MM.1S (cell line): Measurements from ENCODE around the gene PRDM11.

ENCODE experiments used
- DNase-seq: peaks from one replicate; pipeline ENCODE4 v3.0.0-alpha.2; 2015
- H2AFZ ChIP-seq: fragments of 300-600 bp; sonication (generic); 2 replicates; pipeline ENCODE4 v1.6.0; 2016; ENCODE audit warnings: antibody characterized with exemption, low read length
- H3F3A ChIP-seq: fragments of 300-600 bp; sonication (generic); 2 replicates; pipeline ENCODE4 v1.6.1; 2016; ENCODE audit warnings: mild to moderate bottlenecking, antibody characterized with exemption, low read length, moderate library complexity, mixed read lengths; ENCODE audit not compliant: insufficient read depth
- H3K27ac ChIP-seq: fragments of 300-600 bp; sonication (generic); 2 replicates; pipeline ENCODE4 v1.5.1; 2016; ENCODE audit warnings: mild to moderate bottlenecking, low read length
- H3K27me3 ChIP-seq: fragments of 300-600 bp; sonication (generic); replicated peaks from 2 replicates; pipeline ENCODE4 v1.6.0; 2016; ENCODE audit warnings: low read length; ENCODE audit not compliant: insufficient read depth
- H3K36me3 ChIP-seq: fragments of 300-600 bp; sonication (generic); replicated peaks from 2 replicates; pipeline ENCODE4 v1.6.1; 2016; ENCODE audit warnings: mild to moderate bottlenecking, low read length, mixed read lengths; ENCODE audit not compliant: insufficient read depth
- H3K4me1 ChIP-seq: fragments of 300-600 bp; sonication (generic); 2 replicates; pipeline ENCODE4 v1.6.1; 2016; ENCODE audit warnings: low read length, mixed read lengths
- H3K4me2 ChIP-seq: fragments of 300-600 bp; sonication (generic); 2 replicates; pipeline ENCODE4 v1.6.0; 2016; ENCODE audit warnings: low read depth, low read length
- H3K4me3 ChIP-seq: fragments of 300-600 bp; sonication (generic); 2 replicates; pipeline ENCODE4 v1.5.1; 2016; ENCODE audit warnings: low read length, mixed read lengths
- H3K79me2 ChIP-seq: fragments of 300-600 bp; sonication (generic); 2 replicates; pipeline ENCODE4 v1.6.1; 2016; ENCODE audit warnings: mixed run types, low read length, mixed read lengths
- H3K9ac ChIP-seq: fragments of 300-600 bp; sonication (generic); 2 replicates; pipeline ENCODE4 v1.6.1; 2016; ENCODE audit warnings: low read length, mixed read lengths
- H3K9me2 ChIP-seq: fragments of 300-600 bp; sonication (generic); replicated peaks from 2 replicates; pipeline ENCODE4 v1.6.1; 2016; ENCODE audit warnings: mild to moderate bottlenecking, low read length, mixed read lengths; ENCODE audit not compliant: insufficient read depth
- H3K9me3 ChIP-seq: fragments of 300-600 bp; sonication (generic); replicated peaks from 2 replicates; pipeline ENCODE4 v1.6.1; 2016; ENCODE audit warnings: mild to moderate bottlenecking, low read length, mixed read lengths; ENCODE audit not compliant: insufficient read depth
- H4K20me1 ChIP-seq: fragments of 300-600 bp; sonication (generic); 2 replicates; pipeline ENCODE4 v1.6.1; 2016; ENCODE audit warnings: mild to moderate bottlenecking, low read length, moderate library complexity, mixed read lengths; ENCODE audit not compliant: insufficient read depth
- EZH2 ChIP-seq: fragments of 300-600 bp; sonication (generic); optimal IDR thresholded peaks from 2 replicates; pipeline ENCODE3; 2017; ENCODE audit warnings: low read depth, mild to moderate bottlenecking, antibody characterized with exemption, low read length, mixed read lengths
- EZH2phosphoT487 ChIP-seq: fragments of 300-600 bp; sonication (generic); IDR thresholded peaks from 2 replicates; pipeline ENCODE4 v1.6.1; 2018; ENCODE audit warnings: antibody characterized with exemption, low read length
- TF ChIP-seq, protein P1 (sequence below): fragments of 300-600 bp; sonication (generic); IDR thresholded peaks from 2 replicates; pipeline ENCODE4 v1.5.1; 2016; ENCODE audit warnings: antibody characterized with exemption, low read length, mixed read lengths

Gene PRDM11

DNA sequence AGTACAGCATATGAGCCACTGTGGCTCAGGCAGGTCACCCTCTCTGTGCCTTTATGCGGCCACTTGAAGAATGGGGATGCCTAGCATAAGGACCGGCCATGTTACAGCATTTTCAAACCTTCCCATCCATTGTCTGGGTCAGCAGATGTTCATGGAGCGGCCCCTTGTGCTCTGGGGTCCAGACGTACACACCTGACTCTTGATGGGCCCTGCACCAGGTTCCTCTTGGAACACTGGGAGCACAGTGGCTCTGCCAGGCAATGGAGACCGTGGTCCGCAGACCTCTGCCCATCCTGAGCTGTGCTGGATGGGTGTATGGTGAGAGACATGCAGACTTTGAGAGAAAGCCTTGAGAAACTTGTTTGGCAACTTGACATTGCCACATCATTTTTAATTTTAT is 9.8 kb downstream of the PRDM11 start:
- no peak overlapping the region for H3K27ac ChIP-seq
- H3K9me2 ChIP-seq, result no peaks in the 10 kb centered on the region
- H3K27me3 ChIP-seq, result no peaks in the 10 kb centered on the region
- no peak for DNase-seq
- H4K20me1 ChIP-seq, result no peaks in the 10 kb centered on the region
- no peak overlapping the region for H2AFZ ChIP-seq
- no peaks in the 10 kb centered on the region for H3K4me1 ChIP-seq
- H3K36me3 ChIP-seq, result no peaks in the 10 kb centered on the region
- TF ChIP-seq EZH2, result no peak
- TF ChIP-seq, protein P1, sequence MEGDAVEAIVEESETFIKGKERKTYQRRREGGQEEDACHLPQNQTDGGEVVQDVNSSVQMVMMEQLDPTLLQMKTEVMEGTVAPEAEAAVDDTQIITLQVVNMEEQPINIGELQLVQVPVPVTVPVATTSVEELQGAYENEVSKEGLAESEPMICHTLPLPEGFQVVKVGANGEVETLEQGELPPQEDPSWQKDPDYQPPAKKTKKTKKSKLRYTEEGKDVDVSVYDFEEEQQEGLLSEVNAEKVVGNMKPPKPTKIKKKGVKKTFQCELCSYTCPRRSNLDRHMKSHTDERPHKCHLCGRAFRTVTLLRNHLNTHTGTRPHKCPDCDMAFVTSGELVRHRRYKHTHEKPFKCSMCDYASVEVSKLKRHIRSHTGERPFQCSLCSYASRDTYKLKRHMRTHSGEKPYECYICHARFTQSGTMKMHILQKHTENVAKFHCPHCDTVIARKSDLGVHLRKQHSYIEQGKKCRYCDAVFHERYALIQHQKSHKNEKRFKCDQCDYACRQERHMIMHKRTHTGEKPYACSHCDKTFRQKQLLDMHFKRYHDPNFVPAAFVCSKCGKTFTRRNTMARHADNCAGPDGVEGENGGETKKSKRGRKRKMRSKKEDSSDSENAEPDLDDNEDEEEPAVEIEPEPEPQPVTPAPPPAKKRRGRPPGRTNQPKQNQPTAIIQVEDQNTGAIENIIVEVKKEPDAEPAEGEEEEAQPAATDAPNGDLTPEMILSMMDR, result no peak
- no peak for TF ChIP-seq EZH2phosphoT487
- no peaks in the 10 kb centered on the region for H3F3A ChIP-seq
- no peak overlapping the region for H3K4me3 ChIP-seq
- no peak overlapping the region for H3K9ac ChIP-seq
- no peak overlapping the region for H3K4me2 ChIP-seq
- no peaks in the 10 kb centered on the region for H3K79me2 ChIP-seq
- no peaks in the 10 kb centered on the region for H3K9me3 ChIP-seq

DNA sequence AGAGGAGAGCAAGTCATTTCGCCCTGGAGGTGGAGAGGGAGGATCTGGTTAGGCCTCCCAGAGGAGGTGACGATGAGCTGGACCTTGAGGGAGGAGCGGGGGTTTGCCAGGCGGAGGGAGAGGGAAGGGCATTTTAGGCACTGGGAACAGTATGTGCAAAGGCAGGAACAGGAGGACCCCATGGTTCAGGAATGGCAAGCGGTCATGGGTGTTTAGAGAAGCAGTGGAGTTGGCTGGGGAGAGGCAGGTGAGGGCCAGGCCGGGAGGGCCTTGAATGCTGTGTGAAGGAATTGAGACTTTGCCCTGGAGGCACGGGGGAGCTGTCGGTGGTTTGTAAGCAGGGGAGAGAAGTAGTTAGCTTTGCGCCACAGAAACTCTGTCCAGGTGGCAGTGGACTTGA is 10.3 kb downstream of the PRDM11 start:
- H3K4me3 ChIP-seq, result no peak overlapping the region
- H3K27ac ChIP-seq, result no peak overlapping the region
- H3K27me3 ChIP-seq, result no peaks in the 10 kb centered on the region
- H4K20me1 ChIP-seq, result no peaks in the 10 kb centered on the region
- no peaks in the 10 kb centered on the region for H3K9me3 ChIP-seq
- H3F3A ChIP-seq, result no peaks in the 10 kb centered on the region
- no peak overlapping the region for H3K4me2 ChIP-seq
- H2AFZ ChIP-seq, result no peak overlapping the region
- no peak for TF ChIP-seq EZH2phosphoT487
- H3K4me1 ChIP-seq, result no peaks in the 10 kb centered on the region
- no peak for DNase-seq
- no peaks in the 10 kb centered on the region for H3K36me3 ChIP-seq
- no peaks in the 10 kb centered on the region for H3K9me2 ChIP-seq
- H3K79me2 ChIP-seq, result no peaks in the 10 kb centered on the region
- H3K9ac ChIP-seq, result no peak overlapping the region

DNA sequence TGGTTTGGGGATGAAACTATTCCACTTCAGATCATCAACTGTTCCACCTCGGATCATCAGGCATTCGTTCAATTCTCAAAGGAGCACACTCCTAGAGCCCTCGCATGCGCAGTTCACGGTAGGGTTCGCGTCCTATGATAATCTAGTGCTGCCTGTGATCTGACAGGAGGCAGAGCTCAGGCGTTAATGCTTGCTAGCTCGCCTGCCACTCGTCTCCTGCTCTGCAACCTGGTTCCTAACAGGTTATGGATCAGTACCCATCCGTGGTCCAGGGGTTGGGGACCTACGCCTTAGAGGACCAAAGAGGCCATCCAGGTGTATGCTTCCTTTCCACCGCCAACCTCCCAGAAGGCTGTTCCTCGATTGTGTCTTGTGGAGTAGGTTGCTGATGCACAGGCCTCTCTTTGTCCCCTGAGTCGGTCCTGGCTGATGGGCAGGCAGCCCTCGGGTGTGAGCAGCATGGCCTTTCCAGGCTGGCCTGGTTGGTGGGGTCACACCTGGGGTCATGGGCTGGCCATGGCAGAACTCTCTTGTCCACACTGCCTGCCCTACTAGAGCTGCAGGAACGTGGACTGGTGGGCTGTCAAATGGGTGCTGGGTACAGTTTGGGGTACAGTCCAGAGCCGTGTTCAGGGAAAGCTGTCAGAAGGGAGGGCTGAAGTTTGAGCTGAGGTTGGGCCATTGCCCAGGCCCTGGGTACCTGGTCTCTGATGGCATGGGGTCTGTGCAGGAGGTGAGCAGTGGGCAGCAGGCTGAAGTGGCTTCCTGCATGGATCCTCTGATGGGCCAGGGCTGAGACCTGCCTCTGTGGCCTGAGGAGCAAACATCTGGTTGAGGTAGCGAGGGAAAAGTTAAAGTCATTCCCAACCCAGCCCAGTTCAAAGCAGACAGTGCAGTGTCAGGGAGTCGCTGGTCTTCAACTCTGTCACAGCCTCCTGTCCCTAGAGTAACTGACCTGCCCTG is 11.1 kb downstream of the PRDM11 start:
- Histone ChIP-seq H2AFZ (no peak overlapping the region), H3K9ac (no peak overlapping the region), H4K20me1 (no peaks in the 10 kb centered on the region), H3K9me3 (no peaks in the 10 kb centered on the region), H3K79me2 (no peaks in the 10 kb centered on the region), H3K4me2 (no peak overlapping the region), H3K4me1 (no peaks in the 10 kb centered on the region), H3K27ac (no peak overlapping the region), H3K27me3 (no peaks in the 10 kb centered on the region), H3K9me2 (no peaks in the 10 kb centered on the region), H3K36me3 (no peaks in the 10 kb centered on the region), H3K4me3 (no peak overlapping the region), H3F3A (no peaks in the 10 kb centered on the region)
- DNase-seq, result no peak
- TF ChIP-seq, protein P1, result no peak
- TF ChIP-seq EZH2phosphoT487 (no peak), EZH2 (no peak)

DNA sequence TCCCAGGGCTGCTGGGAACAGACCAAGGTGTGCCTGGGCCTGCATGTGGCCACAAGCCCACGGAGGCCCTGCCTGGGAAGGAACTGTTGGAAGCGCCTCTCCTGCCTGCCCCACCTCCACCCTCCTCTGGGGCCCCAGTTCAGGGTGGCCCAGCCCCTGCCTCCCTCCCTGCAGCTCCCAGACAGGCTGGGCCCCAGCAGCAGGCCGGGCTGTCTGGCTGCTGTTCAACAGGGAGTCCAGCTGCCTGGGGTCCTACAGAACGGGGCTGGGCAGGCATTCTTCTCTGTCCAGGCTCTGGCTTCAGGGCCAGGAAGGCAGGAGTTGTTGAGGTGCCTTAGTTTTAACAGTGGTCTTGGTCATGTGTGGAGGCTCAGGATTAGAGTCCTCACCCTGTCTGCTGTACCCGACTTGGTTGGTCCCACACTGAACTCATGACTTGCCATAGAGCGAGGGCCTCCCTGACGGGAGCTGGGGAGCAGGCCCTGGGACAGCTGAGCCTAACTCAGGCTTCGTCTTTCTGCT is 11.8 kb downstream of the PRDM11 start:
- Histone ChIP-seq H3K9me3 (no peaks in the 10 kb centered on the region), H2AFZ (no peak overlapping the region), H4K20me1 (no peaks in the 10 kb centered on the region), H3K36me3 (no peaks in the 10 kb centered on the region), H3K4me1 (no peaks in the 10 kb centered on the region), H3K27me3 (no peaks in the 10 kb centered on the region), H3K9me2 (no peaks in the 10 kb centered on the region), H3K9ac (no peak overlapping the region), H3K79me2 (no peaks in the 10 kb centered on the region), H3F3A (no peaks in the 10 kb centered on the region), H3K27ac (no peak overlapping the region), H3K4me2 (no peak overlapping the region), H3K4me3 (no peak overlapping the region)
- TF ChIP-seq EZH2 (no peak), EZH2phosphoT487 (no peak)
- TF ChIP-seq, protein P1, result no peak
- DNase-seq, result no peak
